Stimulated activated CD4-positive, alpha-beta T cell treated with anti-CD3 and anti-CD28 coated beads, Interleukin-1b, Interleukin-23, amount 100 ng/mL, for 1 hour (primary cell): ENCODE measurements around the gene PLXNA4.
"Not testable (repeated sequence)": the region's sequence is repeated elsewhere in the genome, so short reads cannot be mapped to it uniquely, and the experiment has no call there.

ENCODE experiments used
- DNase-seq, 2 donors: peaks; one replicate each; pipeline ENCODE4 v3.0.0-alpha.2; 2020; ENCODE audit warnings: low read depth in 2 of 2

PLXNA4 gene

GRCh38 chr7:132575982-132576720 is at the start of gene PLXNA4:
Gene PLXNA4, minus strand, starts transcription at chr7:132576470. Its CDS starts 67,777 bp downstream, at chr7:132508693.
- DNase-seq = no peak

- DNase-seq = no peak
Measured at GRCh38 chr7:132625651-132626050, 49.4 kb upstream of the PLXNA4 start.

GRCh38 chr7:132622081-132622480 is 45.8 kb upstream of the PLXNA4 start:
- DNase-seq = no peak

GRCh38 chr7:132619967-132620366 is 43.7 kb upstream of the PLXNA4 start:
- no peak for DNase-seq

- DNase-seq = no peak
Measured at GRCh38 chr7:132618956-132619305, 42.7 kb upstream of the PLXNA4 start.

GRCh38 chr7:132618271-132618955 is 42.1 kb upstream of the PLXNA4 start:
- DNase-seq = no peak

GRCh38 chr7:132614428-132615318 is 38.4 kb upstream of the PLXNA4 start:
- DNase-seq = no peak

GRCh38 chr7:132613737-132614136 is 37.5 kb upstream of the PLXNA4 start:
- DNase-seq = no peak

GRCh38 chr7:132610995-132611394 is 34.7 kb upstream of the PLXNA4 start:
- DNase-seq = no peak

GRCh38 chr7:132609906-132610520 is 33.7 kb upstream of the PLXNA4 start:
- no peak for DNase-seq

- no peak for DNase-seq
Measured at GRCh38 chr7:132609222-132609621, 33.0 kb upstream of the PLXNA4 start.

- no peak for DNase-seq
Measured at GRCh38 chr7:132608523-132608922, 32.3 kb upstream of the PLXNA4 start.

GRCh38 chr7:132607656-132608055 is 31.4 kb upstream of the PLXNA4 start:
- no peak for DNase-seq

- no peak for DNase-seq
Measured at GRCh38 chr7:132604121-132604520, 27.9 kb upstream of the PLXNA4 start.

GRCh38 chr7:132603220-132603833 is 27.1 kb upstream of the PLXNA4 start:
- DNase-seq = no peak

- no peak for DNase-seq
Measured at GRCh38 chr7:132601783-132602182, 25.5 kb upstream of the PLXNA4 start.

- no peak for DNase-seq
Measured at GRCh38 chr7:132596588-132596987, 20.3 kb upstream of the PLXNA4 start.

- DNase-seq = not testable (repeated sequence)
Measured at GRCh38 chr7:132594741-132595140, 18.5 kb upstream of the PLXNA4 start.

- no peak for DNase-seq
Measured at GRCh38 chr7:132592936-132593335, 16.7 kb upstream of the PLXNA4 start.

GRCh38 chr7:132592231-132592920 is 16.1 kb upstream of the PLXNA4 start:
- no peak for DNase-seq

GRCh38 chr7:132590162-132590561 is 13.9 kb upstream of the PLXNA4 start:
- DNase-seq = no peak
